NCI-H345 treated with DMSO at 0.1 percent for 48 hours (cell line): ENCODE data around the gene DPYD.

ENCODE experiments used
- DNase-seq: peaks from one replicate; lab custom pipeline; 2025; ENCODE audit not compliant: unreplicated experiment; lab: John Stamatoyannopoulos, UW

The DPYD gene

GRCh38 chr1:97163591-97164275 is 757.1 kb downstream of the DPYD start:
- DNase-seq: no peak

GRCh38 chr1:97160818-97161217 is 760.0 kb downstream of the DPYD start:
- DNase-seq: no peak

- DNase-seq: no peak
Observed at GRCh38 chr1:97159342-97159741, 761.5 kb downstream of the DPYD start.

GRCh38 chr1:97158691-97159096 is 762.1 kb downstream of the DPYD start:
- DNase-seq: no peak

GRCh38 chr1:97157991-97158390 is 762.8 kb downstream of the DPYD start:
- DNase-seq: no peak

GRCh38 chr1:97151651-97152050 is 769.2 kb downstream of the DPYD start:
- no peak for DNase-seq

GRCh38 chr1:97145321-97145956 is 775.4 kb downstream of the DPYD start:
- no peak for DNase-seq

GRCh38 chr1:97144527-97144926 is 776.3 kb downstream of the DPYD start:
- DNase-seq: no peak

GRCh38 chr1:97143236-97143882 is 777.5 kb downstream of the DPYD start:
- no peak for DNase-seq

- no peak for DNase-seq
Observed at GRCh38 chr1:97140611-97141010, 780.2 kb downstream of the DPYD start.

- DNase-seq: no peak
Observed at GRCh38 chr1:97139512-97139911, 781.3 kb downstream of the DPYD start.

- no peak for DNase-seq
Observed at GRCh38 chr1:97138515-97139032, 782.3 kb downstream of the DPYD start.

GRCh38 chr1:97137862-97138514 is 782.8 kb downstream of the DPYD start:
- peak; percentile 58 for DNase-seq

GRCh38 chr1:97136996-97137395 is 783.8 kb downstream of the DPYD start:
- no peak for DNase-seq

- no peak for DNase-seq
Observed at GRCh38 chr1:97135972-97136371, 784.9 kb downstream of the DPYD start.

- DNase-seq: no peak
Observed at GRCh38 chr1:97128426-97128825, 792.4 kb downstream of the DPYD start.

GRCh38 chr1:97123717-97124431 is 797.0 kb downstream of the DPYD start:
- DNase-seq: no peak

GRCh38 chr1:97120806-97121205 is 800.0 kb downstream of the DPYD start:
- no peak for DNase-seq

GRCh38 chr1:97119260-97120158 is 801.3 kb downstream of the DPYD start:
- no peak for DNase-seq

- DNase-seq: no peak
Observed at GRCh38 chr1:97114842-97115241, 806.0 kb downstream of the DPYD start.
